ENCODE data around the gene SLIT1. TPM values are rescaled to one million over a fixed set of nuclear protein-coding genes. Genes with fewer than 3 reads are reported as not detected.

SLIT1 gene
- polyA plus RNA-seq, 1 donor (not counting 4 experiments of a cell fraction or from before 2014, with no cell fraction given): 0.01 TPM

GRCh38 chr10:97010695-97011206 is 175.0 kb downstream of the SLIT1 start:
- DNase-seq (ENCODE audit: low read depth, low spot score) (no peak), FAIRE-seq (no peak)
- H2AFZ ChIP-seq (ENCODE audit: control insufficient read depth, low read length): no peak overlapping the region
- H3K4me3 ChIP-seq (ENCODE audit: control insufficient read depth in 2 of 3, extremely low read depth in 1 of 3, insufficient read depth in 2 of 3, low read depth in 1 of 3, low read length in 3 of 3): no peak overlapping the region
- H3K79me2 ChIP-seq (ENCODE audit: control insufficient read depth, insufficient read depth, low read length): no peaks in the 10 kb centered on the region
- H3K9me3 ChIP-seq (ENCODE audit: control insufficient read depth, low read depth, low read length): no peaks in the 10 kb centered on the region
- no peak overlapping the region for H3K4me2 ChIP-seq (ENCODE audit: control insufficient read depth, extremely low read depth, insufficient read depth, low read depth, low read length)
- H3K27me3 ChIP-seq (ENCODE audit: control insufficient read depth, extremely low read depth, insufficient read depth, low read length): no peaks in the 10 kb centered on the region
- H3K4me1 ChIP-seq (ENCODE audit: control insufficient read depth, extremely low read depth, insufficient read depth, low read length): no peaks in the 10 kb centered on the region
- H3K27ac ChIP-seq (ENCODE audit: control insufficient read depth, insufficient read depth, low read length): no peak overlapping the region
- dilution Hi-C loops (cut with MboI; ENCODE audit: extremely low pct_ligation_motif_present, low sequenced_read_pairs): no loop called here
- H4K20me1 ChIP-seq (ENCODE audit: control insufficient read depth, extremely low read depth, insufficient read depth, low read length): no peaks in the 10 kb centered on the region
- no peaks in the 10 kb centered on the region for H3K9me1 ChIP-seq (ENCODE audit: control insufficient read depth, extremely low read depth, insufficient read depth, low read length)
- no peaks in the 10 kb centered on the region for H3K36me3 ChIP-seq (ENCODE audit: control insufficient read depth in 2 of 2, extremely low read depth in 1 of 2, insufficient read depth in 2 of 2, low read length in 2 of 2)
- no peak for TF ChIP-seq CTCF (optimal IDR thresholded peaks at IDR 0.05 in 1 of 3, IDR thresholded peaks at IDR 0.05 in 1 of 3, conservative IDR thresholded peaks at IDR 0.05 in 1 of 3; ENCODE audit: extremely low read depth in 1 of 3, insufficient read depth in 2 of 3, low read length in 3 of 3)
- TF ChIP-seq EZH2 (IDR thresholded peaks at IDR 0.05; ENCODE audit: low read length): no peak
- H3K9ac ChIP-seq (ENCODE audit: control insufficient read depth, extremely low read depth, insufficient read depth, low read length): no peak overlapping the region

GRCh38 chr10:97007417-97007816 is 178.3 kb downstream of the SLIT1 start:
- Histone ChIP-seq H3K79me2 (ENCODE audit: control insufficient read depth, insufficient read depth, low read length) (no peaks in the 10 kb centered on the region), H3K4me2 (ENCODE audit: control insufficient read depth, extremely low read depth, insufficient read depth, low read depth, low read length) (no peak overlapping the region), H3K27ac (ENCODE audit: control insufficient read depth, insufficient read depth, low read length) (no peak overlapping the region), H3K9me3 (ENCODE audit: control insufficient read depth, low read depth, low read length) (no peaks in the 10 kb centered on the region), H2AFZ (ENCODE audit: control insufficient read depth, low read length) (no peak overlapping the region), H3K36me3 (ENCODE audit: control insufficient read depth in 2 of 2, extremely low read depth in 1 of 2, insufficient read depth in 2 of 2, low read length in 2 of 2) (no peaks in the 10 kb centered on the region), H4K20me1 (ENCODE audit: control insufficient read depth, extremely low read depth, insufficient read depth, low read length) (no peaks in the 10 kb centered on the region), H3K4me1 (ENCODE audit: control insufficient read depth, extremely low read depth, insufficient read depth, low read length) (no peaks in the 10 kb centered on the region), H3K9ac (ENCODE audit: control insufficient read depth, extremely low read depth, insufficient read depth, low read length) (no peak overlapping the region), H3K9me1 (ENCODE audit: control insufficient read depth, extremely low read depth, insufficient read depth, low read length) (no peaks in the 10 kb centered on the region), H3K4me3 (ENCODE audit: control insufficient read depth in 2 of 3, extremely low read depth in 1 of 3, insufficient read depth in 2 of 3, low read depth in 1 of 3, low read length in 3 of 3) (no peak overlapping the region), H3K27me3 (ENCODE audit: control insufficient read depth, extremely low read depth, insufficient read depth, low read length) (no peaks in the 10 kb centered on the region)
- DNase-seq (ENCODE audit: low read depth, low spot score) (no peak), FAIRE-seq (no peak)
- dilution Hi-C loops (cut with MboI; ENCODE audit: extremely low pct_ligation_motif_present, low sequenced_read_pairs): no loop called here
- no peak for TF ChIP-seq CTCF (optimal IDR thresholded peaks at IDR 0.05 in 1 of 3, IDR thresholded peaks at IDR 0.05 in 1 of 3, conservative IDR thresholded peaks at IDR 0.05 in 1 of 3; ENCODE audit: extremely low read depth in 1 of 3, insufficient read depth in 2 of 3, low read length in 3 of 3)
- no peak for TF ChIP-seq EZH2 (IDR thresholded peaks at IDR 0.05; ENCODE audit: low read length)

Measured in keratinocyte (primary cell).